ENCODE data around the gene DDX42. TPM values are rescaled to one million over a fixed set of nuclear protein-coding genes. Genes with fewer than 3 reads are reported as not detected.

DDX42 gene
- total and polyA plus RNA-seq, 2 of the 13 experiments (the other 11 are each of a cell fraction or from before 2014, with no cell fraction given): 87.2 to 92.9 TPM

DNA sequence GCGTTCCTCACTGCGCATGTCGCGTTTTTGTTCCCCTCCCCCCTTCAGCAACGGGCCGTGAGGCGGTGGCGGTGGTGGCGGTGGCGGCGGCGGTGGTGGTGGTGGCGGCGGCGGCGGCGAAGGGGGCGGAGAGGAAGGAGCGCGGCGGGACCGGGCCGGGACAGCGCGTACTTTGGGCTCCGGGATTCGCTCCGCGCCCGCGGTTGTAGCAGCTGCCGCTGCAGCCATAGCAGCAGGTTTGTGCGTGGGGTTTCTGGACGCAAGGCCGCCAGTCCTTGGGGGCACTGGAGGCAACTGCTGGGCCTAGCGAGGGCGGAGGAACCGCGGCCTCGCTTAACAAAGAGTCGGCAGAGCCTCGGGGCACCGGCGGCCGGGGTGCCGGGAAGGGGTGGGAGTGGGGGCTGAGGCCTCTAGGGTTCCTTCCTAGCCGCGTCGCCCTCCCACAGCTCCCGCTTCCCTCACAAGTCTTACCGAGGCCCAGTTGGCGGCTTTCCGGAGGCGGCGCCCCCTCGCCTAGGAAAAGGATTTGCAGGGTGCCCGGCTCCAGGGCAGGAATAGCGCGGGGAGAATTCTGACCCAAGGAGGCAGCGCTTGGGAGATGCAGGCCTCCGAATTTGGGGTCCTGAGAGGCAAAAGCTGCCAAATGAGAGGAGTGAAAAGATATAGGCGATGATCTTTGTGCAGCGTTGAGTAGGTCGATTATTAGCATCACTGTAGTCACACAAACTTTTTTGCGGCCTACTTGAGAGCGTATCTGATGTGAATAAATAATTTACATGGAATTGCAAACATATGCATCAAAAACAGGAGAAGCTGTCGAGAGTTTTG lies at the start of gene DDX42 (continued):
- peak; percentile 43; the same call in 1 of the 2 replicates for TF ChIP-seq ZBTB34 (CRISPR knock-in tag; IDR thresholded peaks at IDR 0.05)
- no peak for TF ChIP-seq EHMT2 (IDR thresholded peaks at IDR 0.05; ENCODE audit: borderline replicate concordance, low read depth, low read length)
- TF ChIP-seq, protein P1, sequence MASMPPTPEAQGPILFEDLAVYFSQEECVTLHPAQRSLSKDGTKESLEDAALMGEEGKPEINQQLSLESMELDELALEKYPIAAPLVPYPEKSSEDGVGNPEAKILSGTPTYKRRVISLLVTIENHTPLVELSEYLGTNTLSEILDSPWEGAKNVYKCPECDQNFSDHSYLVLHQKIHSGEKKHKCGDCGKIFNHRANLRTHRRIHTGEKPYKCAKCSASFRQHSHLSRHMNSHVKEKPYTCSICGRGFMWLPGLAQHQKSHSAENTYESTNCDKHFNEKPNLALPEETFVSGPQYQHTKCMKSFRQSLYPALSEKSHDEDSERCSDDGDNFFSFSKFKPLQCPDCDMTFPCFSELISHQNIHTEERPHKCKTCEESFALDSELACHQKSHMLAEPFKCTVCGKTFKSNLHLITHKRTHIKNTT (CRISPR knock-in tag; IDR thresholded peaks at IDR 0.05): no peak
- no peak for TF ChIP-seq KLF11 (CRISPR knock-in tag; IDR thresholded peaks at IDR 0.05)
- TF ChIP-seq YEATS4 (CRISPR knock-in tag; IDR thresholded peaks at IDR 0.05; ENCODE audit: borderline replicate concordance): no peak
- no peak; the same call in 1 of the 2 replicates for TF ChIP-seq ZBTB20 (CRISPR knock-in tag; IDR thresholded peaks at IDR 0.05; ENCODE audit: borderline replicate concordance, low read depth)
- no peak for TF ChIP-seq FOXA1 (IDR thresholded peaks at IDR 0.05)
- no peak for TF ChIP-seq FOXA1 (CRISPR knock-in tag; IDR thresholded peaks at IDR 0.05)
- peak; percentile 42 for TF ChIP-seq YY1 (IDR thresholded peaks at IDR 0.05; ENCODE audit: insufficient read depth, insufficient replicate concordance, low read depth, low read length)
- TF ChIP-seq KLF15 (CRISPR knock-in tag; IDR thresholded peaks at IDR 0.05; ENCODE audit: borderline replicate concordance): no peak
- peak; percentile 25 for TF ChIP-seq POLR2G (IDR thresholded peaks at IDR 0.05; ENCODE audit: low read depth, low read length)
- TF ChIP-seq ZNF652 (CRISPR knock-in tag; IDR thresholded peaks at IDR 0.05; ENCODE audit: borderline replicate concordance, low read depth): no peak
- peak; percentile 22; the same call in 1 of the 2 replicates for TF ChIP-seq ZNF790 (CRISPR knock-in tag; IDR thresholded peaks at IDR 0.05; ENCODE audit: borderline replicate concordance)
- TF ChIP-seq, protein P2, sequence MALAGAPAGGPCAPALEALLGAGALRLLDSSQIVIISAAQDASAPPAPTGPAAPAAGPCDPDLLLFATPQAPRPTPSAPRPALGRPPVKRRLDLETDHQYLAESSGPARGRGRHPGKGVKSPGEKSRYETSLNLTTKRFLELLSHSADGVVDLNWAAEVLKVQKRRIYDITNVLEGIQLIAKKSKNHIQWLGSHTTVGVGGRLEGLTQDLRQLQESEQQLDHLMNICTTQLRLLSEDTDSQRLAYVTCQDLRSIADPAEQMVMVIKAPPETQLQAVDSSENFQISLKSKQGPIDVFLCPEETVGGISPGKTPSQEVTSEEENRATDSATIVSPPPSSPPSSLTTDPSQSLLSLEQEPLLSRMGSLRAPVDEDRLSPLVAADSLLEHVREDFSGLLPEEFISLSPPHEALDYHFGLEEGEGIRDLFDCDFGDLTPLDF (CRISPR knock-in tag; IDR thresholded peaks at IDR 0.05): no peak
- peak; percentile 74; the same call in 1 of the 2 replicates for TF ChIP-seq HES4 (CRISPR knock-in tag; IDR thresholded peaks at IDR 0.05; ENCODE audit: borderline replicate concordance)
- TF ChIP-seq HDAC6 (IDR thresholded peaks at IDR 0.05; ENCODE audit: low read depth, low read length): no peak
- TF ChIP-seq, protein P3, sequence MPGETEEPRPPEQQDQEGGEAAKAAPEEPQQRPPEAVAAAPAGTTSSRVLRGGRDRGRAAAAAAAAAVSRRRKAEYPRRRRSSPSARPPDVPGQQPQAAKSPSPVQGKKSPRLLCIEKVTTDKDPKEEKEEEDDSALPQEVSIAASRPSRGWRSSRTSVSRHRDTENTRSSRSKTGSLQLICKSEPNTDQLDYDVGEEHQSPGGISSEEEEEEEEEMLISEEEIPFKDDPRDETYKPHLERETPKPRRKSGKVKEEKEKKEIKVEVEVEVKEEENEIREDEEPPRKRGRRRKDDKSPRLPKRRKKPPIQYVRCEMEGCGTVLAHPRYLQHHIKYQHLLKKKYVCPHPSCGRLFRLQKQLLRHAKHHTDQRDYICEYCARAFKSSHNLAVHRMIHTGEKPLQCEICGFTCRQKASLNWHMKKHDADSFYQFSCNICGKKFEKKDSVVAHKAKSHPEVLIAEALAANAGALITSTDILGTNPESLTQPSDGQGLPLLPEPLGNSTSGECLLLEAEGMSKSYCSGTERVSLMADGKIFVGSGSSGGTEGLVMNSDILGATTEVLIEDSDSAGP (CRISPR knock-in tag; IDR thresholded peaks at IDR 0.05; ENCODE audit: borderline replicate concordance): no peak; the same call in 1 of the 2 replicates
- 0 out of 2 replicates have a peak, but pooled peaks have one; percentile 10 for TF ChIP-seq ZSCAN21 (CRISPR knock-in tag; IDR thresholded peaks at IDR 0.05; ENCODE audit: borderline replicate concordance)
- no peak for TF ChIP-seq STAG1 (CRISPR knock-in tag; IDR thresholded peaks at IDR 0.05)
- TF ChIP-seq SMARCE1 (IDR thresholded peaks at IDR 0.05; ENCODE audit: borderline replicate concordance): no peak
- peak; percentile 16; the same call in 1 of the 2 replicates for TF ChIP-seq MEIS2 (CRISPR knock-in tag; IDR thresholded peaks at IDR 0.05)
- TF ChIP-seq, protein P4, sequence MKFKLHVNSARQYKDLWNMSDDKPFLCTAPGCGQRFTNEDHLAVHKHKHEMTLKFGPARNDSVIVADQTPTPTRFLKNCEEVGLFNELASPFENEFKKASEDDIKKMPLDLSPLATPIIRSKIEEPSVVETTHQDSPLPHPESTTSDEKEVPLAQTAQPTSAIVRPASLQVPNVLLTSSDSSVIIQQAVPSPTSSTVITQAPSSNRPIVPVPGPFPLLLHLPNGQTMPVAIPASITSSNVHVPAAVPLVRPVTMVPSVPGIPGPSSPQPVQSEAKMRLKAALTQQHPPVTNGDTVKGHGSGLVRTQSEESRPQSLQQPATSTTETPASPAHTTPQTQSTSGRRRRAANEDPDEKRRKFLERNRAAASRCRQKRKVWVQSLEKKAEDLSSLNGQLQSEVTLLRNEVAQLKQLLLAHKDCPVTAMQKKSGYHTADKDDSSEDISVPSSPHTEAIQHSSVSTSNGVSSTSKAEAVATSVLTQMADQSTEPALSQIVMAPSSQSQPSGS (CRISPR knock-in tag; IDR thresholded peaks at IDR 0.05): no peak
- TF ChIP-seq ZNF160 (CRISPR knock-in tag; IDR thresholded peaks at IDR 0.05): peak; percentile 79; the same call in 1 of the 2 replicates
